ENCODE results near the gene SLC2A5. TPM values are rescaled to one million over a fixed set of nuclear protein-coding genes. Genes with fewer than 3 reads are reported as not detected.

The SLC2A5 gene
- total RNA-seq, 1 donor from 2014 or later, result 0.26 TPM

DNA sequence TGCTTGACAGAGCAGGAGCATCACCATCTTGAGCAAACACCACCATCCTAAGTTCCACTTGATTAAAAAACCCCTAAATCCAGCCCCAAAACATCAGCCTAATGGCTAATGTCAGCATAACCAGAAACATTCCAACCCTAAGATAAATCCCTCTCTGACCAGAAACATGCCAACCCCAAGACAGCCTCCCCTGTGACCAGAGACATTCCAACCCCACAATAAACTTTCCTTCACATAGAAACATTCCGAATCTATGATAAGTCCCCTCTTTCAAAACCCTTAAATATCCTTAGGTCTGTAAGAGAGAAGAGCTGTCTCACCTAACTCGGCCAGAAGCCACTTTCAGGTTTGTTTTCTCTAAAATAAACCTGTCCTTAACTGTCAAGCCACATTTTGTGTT lies 17.4 kb upstream of the SLC2A5 start:
- FAIRE-seq (no peak), DNase-seq (ENCODE audit: low read depth) (no peak)

DNA sequence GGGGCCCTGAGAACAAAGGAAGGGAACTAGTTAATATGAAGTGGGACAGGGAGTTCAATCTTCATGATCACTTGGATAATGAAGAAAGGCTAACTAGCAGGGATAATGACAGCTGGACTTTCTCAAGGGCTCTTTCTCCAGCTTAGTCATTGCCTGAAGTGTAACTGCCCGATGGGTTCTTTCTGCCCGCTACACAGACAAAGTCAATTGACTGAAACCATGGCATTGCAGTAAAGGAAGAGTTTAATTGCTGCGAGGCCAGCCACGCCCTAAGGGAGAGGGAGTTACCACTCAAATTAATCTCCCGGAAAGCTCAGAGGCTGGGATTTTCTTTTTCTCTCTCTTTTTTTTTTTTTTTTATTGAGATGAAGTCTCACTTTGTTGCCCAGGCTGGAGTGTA lies 16.6 kb upstream of the SLC2A5 start:
- Histone ChIP-seq H3K36me3 (ENCODE audit: control insufficient read depth, insufficient read depth, low read length) (no peaks in the 10 kb centered on the region), H3K4me3 (ENCODE audit: low read depth, low read length) (no peak overlapping the region), H3K27me3 (ENCODE audit: control insufficient read depth, insufficient read depth, low read length) (no peaks in the 10 kb centered on the region)
- TF ChIP-seq, protein P1, sequence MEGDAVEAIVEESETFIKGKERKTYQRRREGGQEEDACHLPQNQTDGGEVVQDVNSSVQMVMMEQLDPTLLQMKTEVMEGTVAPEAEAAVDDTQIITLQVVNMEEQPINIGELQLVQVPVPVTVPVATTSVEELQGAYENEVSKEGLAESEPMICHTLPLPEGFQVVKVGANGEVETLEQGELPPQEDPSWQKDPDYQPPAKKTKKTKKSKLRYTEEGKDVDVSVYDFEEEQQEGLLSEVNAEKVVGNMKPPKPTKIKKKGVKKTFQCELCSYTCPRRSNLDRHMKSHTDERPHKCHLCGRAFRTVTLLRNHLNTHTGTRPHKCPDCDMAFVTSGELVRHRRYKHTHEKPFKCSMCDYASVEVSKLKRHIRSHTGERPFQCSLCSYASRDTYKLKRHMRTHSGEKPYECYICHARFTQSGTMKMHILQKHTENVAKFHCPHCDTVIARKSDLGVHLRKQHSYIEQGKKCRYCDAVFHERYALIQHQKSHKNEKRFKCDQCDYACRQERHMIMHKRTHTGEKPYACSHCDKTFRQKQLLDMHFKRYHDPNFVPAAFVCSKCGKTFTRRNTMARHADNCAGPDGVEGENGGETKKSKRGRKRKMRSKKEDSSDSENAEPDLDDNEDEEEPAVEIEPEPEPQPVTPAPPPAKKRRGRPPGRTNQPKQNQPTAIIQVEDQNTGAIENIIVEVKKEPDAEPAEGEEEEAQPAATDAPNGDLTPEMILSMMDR (IDR thresholded peaks at IDR 0.05; ENCODE audit: insufficient read depth, low read length, severe bottlenecking), result no peak
- peak; percentile 33 for DNase-seq (ENCODE audit: low read depth)
- FAIRE-seq, result no peak

More for the DNA sequence above, 17.4 kb upstream of the SLC2A5 start:
- no peak overlapping the region for H3K4me3 ChIP-seq (ENCODE audit: low read depth, low read length)
- H3K27me3 ChIP-seq (ENCODE audit: control insufficient read depth, insufficient read depth, low read length), result no peaks in the 10 kb centered on the region
- no peaks in the 10 kb centered on the region for H3K36me3 ChIP-seq (ENCODE audit: control insufficient read depth, insufficient read depth, low read length)
- TF ChIP-seq, protein P1 (IDR thresholded peaks at IDR 0.05; ENCODE audit: insufficient read depth, low read length, severe bottlenecking), result no peak

DNA sequence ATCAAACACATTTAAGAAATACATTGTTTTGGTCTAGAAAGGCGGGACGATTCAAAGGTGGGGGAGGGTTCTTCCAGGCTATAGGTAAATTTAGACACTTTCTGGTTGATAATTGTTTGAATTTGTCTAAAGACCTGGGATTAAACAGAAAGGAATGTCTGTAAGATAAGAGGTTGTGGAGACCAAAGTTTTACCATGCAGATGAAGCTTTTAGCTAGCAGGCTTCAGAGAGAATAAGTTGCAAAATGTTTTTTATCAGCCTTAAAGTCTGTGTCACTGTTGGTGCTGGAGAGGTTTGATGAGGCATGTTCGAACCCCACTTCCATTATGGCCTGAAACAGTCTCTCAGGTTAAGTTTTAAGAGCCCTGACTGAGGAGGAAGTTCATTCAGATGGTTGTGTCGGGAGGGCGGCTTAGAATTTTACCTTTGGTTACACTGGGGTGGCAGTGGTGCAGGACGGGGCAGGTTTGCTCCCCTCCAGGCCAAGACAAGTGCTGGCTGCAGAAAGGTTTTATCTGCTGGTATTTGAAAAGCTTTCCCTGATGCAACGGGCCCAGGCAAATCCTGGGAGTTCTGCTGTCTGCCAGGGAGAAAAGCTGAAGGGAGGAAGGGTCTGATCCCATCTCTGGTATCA lies 16.0 kb upstream of the SLC2A5 start:
- H3K36me3 ChIP-seq (ENCODE audit: control insufficient read depth, insufficient read depth, low read length), result no peaks in the 10 kb centered on the region
- DNase-seq (ENCODE audit: low read depth) (peak; percentile 44), FAIRE-seq (no peak)
- H3K27me3 ChIP-seq (ENCODE audit: control insufficient read depth, insufficient read depth, low read length), result no peaks in the 10 kb centered on the region
- TF ChIP-seq, protein P1 (IDR thresholded peaks at IDR 0.05; ENCODE audit: insufficient read depth, low read length, severe bottlenecking), result no peak
- H3K4me3 ChIP-seq (ENCODE audit: low read depth, low read length), result no peak overlapping the region

DNA sequence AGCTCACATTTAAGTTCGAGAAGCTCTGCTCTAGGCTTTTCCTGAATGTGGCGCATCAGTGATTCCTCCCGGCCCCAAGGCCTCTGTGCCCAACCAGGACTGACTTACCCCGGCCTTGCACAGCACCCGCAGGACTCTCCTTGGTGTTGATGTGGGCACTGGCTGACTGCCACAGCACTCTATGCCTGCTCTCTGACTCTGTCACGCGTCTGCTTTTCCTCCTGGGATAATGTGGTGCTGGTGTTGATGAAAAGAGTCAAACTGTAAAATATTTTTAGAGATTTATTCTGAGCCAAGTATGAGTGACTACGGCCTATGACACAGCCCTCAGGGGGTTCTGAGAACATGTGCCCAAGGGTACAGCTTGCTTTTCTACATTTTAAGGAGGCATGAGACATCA lies 15.5 kb upstream of the SLC2A5 start:
- DNase-seq (ENCODE audit: low read depth) (peak; percentile 25), FAIRE-seq (no peak)
- TF ChIP-seq, protein P1 (IDR thresholded peaks at IDR 0.05; ENCODE audit: insufficient read depth, low read length, severe bottlenecking), result no peak
- no peaks in the 10 kb centered on the region for H3K36me3 ChIP-seq (ENCODE audit: control insufficient read depth, insufficient read depth, low read length)
- H3K4me3 ChIP-seq (ENCODE audit: low read depth, low read length), result no peak overlapping the region
- H3K27me3 ChIP-seq (ENCODE audit: control insufficient read depth, insufficient read depth, low read length), result no peaks in the 10 kb centered on the region

DNA sequence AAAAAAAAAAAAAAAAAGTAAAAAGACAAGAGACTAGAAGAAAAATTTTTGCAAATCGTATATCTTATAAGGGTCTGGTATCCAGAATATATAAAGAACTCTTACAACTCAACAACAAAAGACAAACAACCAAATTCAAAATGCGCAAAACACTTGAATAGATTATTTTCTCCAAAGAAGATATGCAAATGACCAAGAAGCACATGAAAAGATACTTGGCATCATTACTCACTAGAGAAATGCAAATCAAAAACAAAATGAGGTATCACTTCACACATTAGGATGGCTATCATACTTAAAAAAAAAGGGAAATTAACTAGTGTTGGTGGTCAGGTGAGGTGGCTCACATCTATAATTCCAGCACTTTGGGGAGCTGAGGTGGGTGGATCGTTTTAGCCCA lies 12.0 kb upstream of the SLC2A5 start:
- DNase-seq (ENCODE audit: low read depth) (no peak), FAIRE-seq (no peak)
- Histone ChIP-seq H3K4me3 (ENCODE audit: low read depth, low read length) (no peak overlapping the region), H3K36me3 (ENCODE audit: control insufficient read depth, insufficient read depth, low read length) (no peaks in the 10 kb centered on the region), H3K27me3 (ENCODE audit: control insufficient read depth, insufficient read depth, low read length) (no peaks in the 10 kb centered on the region)
- TF ChIP-seq, protein P1 (IDR thresholded peaks at IDR 0.05; ENCODE audit: insufficient read depth, low read length, severe bottlenecking), result no peak
